Peyer's patch (tissue), 4 donors: ENCODE measurements around the gene TMEM100.

Experiments used
- CTCF ChIP-seq, 6 experiments: fragments of 450-650 bp in 4 of 6; fragments of 200-600 bp in 2 of 6; sonication (generic) in 1 of 6; IDR thresholded peaks; one replicate each; pipeline ENCODE4 v1.5.1; 2017 to 2019; ENCODE audit warnings: antibody characterized with exemption in 6 of 6, mild to moderate bottlenecking in 3 of 6, moderate library complexity in 1 of 6
- POLR2A ChIP-seq, 2 donors: fragments of 450-650 bp; IDR thresholded peaks; one replicate each; pipeline ENCODE4 v1.5.1; 2017; ENCODE audit warnings: antibody characterized with exemption in 2 of 2, mild to moderate bottlenecking in 2 of 2, moderate library complexity in 2 of 2

DNA sequence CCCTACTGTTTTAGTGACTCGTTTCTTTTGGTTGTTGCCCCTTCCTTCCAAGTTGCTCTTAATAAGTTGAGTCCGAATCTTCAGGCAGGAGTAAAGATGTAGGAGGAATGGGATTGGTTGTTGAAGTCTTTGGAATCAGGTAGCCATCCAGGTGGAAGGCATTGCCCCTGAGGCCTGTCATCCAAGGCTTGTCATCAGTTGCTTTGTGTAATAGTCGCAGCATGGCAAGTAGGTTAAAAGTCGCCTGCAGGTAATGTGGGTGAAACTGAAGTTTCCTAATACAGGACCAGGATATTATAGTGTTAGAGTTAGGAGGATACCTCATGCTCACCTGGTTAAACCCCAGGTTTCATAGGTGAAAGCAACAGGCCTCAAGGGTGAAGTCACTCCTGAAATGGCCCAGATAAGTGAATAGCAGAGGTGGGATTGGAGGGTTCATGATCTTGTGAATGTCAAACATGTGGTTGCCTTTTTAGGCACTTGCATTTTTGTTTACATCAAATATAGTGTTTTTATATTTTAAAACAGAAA lies 29.1 kb upstream of the TMEM100 start:
- TF ChIP-seq CTCF (IDR thresholded peaks at IDR 0.05) (no peak), POLR2A (IDR thresholded peaks at IDR 0.05) (no peak)
